ENCODE data around the gene TDRD10.
"Not testable (repeated sequence)": the region's sequence is repeated elsewhere in the genome, so short reads cannot be mapped to it uniquely, and the experiment has no call there.

The TDRD10 gene

DNA sequence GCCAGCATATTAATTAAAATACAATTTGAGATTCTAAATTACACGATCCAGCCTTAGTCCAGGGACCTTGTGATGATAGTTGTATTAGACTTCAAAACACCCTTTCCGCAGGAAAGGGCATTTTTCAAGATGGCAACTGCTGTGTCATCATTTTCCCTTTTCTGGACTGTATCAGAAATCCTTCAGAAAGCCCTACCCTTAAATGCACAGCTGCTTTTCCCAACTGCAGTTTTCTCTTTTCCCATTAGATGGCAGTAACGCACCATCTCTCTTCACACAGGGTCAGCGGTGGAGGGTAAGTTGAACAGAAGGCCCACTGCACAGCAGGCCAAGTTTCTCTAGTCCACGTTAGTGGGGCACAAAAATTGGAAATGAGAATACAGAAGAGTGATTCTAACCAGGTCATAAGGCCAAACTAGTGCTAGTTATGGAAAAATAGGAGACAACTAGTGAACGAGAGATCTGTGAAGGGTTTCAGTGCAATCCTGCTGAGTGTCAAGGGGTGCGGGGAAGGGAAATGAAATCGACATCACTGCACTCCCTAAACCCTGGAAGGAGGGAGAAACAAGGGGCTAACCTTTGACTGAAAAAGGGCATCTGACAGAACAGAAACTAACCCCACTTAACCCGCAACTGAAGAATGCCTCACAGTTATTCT is 22.1 kb upstream of the TDRD10 start:
- DNase-seq = peak; percentile 82

DNA sequence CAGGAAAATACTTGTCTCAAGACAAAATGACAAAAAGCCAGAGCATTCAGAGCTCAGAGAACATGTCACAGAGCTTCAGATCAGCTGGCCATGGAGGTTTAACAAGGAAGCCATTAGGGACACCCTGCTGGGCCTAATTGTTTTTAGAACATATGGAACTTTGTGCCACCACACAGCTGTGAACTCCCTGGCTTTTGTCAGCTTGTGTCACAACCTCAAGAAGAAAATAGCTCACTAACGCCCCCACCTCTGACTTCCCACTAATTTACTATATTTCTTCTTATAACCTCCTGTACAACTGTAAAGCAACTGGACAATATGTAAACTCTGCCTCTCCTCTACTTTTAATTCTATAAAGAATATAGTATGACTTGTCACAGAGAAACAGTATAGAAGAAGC is 21.0 kb upstream of the TDRD10 start:
- DNase-seq = peak; percentile 6

DNA sequence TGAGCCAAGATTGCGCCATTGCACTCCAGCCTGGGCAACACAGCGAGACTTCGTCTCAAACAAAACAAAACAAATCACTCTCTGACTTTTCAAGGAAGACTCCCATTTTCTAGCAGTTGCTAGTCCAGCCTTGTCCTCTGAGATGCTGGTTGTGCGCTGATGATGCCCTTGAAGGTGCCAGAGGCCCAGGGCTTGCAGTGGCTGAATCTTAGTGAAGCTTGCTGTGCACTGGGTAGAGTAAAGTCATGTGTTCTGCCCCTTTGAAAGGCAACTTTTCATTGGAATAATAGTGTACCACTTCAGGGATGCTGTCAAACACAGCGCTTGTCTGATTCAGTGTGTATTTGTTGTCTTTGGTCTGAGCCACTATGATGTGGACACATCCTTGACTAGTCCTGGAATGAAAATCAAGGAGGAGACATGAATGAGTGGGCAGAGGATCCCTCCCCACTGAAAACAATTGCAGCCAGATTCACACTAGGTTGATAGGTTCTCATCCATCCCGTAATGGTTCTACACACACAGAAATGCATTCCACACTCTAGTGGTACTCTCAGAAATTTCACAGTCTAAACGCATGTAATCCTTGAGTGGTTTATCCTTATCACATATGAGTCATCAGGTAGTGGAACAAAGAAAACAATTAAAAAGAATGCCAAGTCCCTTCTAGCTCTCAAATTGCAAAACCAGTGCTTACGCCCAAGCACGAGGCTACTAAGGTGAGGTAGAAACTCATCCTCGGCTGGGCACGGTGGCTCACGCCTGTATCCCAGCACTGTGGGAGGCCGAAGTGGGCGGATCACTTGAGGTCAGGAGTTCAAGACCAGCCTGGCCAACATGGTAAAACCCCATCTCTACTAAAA is 17.8 kb upstream of the TDRD10 start:
- DNase-seq = no peak

DNA sequence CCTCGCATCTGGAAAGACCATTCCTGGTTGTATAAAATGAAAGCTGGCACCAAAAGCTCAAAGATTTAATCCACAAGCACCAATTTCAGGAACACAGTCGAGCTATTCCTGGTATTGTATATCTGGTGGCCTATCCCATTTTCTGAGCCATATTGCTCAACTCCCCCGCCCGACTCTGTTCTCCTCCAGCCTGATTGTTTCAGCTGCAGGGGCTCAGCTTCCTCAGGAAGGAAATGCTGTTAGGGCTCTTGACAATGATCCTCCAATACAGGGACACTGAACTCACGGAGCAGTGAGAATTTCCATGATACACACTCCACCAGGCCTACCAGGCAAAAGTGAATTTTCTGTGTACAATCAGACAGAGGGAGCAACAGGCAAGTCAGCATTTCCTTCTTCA is 16.9 kb upstream of the TDRD10 start:
- DNase-seq = no peak

DNA sequence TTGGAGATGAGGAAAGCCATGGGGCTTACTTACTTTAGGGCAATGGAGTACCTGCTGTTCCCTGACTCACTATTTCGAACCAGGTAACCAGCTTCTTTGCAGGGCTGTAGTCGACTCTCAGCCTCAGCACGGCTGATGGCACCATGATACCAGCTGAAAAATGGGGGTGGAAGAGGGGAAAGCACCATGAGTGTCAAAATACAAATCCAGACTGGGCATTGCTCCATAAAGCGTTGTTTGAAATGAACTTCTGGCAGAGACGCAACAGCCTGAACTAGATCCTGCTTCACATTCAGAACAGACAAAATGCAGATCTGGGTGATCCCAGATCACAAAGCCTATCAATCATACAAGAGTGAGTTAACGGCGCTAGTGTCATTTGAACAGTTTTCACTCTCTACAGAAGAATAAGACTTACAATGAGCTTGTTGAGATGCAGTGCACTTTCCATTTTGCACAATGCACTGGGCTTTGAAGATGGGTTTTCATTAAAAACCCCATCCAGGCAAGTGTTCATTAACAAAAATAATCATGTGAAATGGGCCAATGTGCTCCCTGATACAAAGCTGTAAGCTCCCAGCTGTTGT is 16.0 kb upstream of the TDRD10 start:
- DNase-seq = no peak

DNA sequence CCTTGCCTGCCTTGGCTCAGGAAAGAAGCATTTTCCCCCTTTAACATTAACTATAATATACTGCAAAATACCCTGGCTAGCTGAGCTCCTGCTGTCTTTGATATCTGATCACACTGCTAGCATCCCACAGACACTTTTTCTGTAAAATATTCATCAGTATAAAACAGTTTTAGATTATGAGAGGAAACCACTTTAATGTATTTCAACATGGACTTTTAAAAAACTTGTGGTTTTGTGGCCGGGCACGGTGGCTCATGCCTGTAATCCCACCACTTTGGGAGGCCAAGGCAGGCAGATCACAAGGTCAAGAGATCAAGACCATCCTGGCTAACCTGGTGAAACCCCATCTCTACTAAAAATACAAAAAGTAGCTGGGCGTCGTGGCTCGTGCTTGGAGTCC is 15.3 kb upstream of the TDRD10 start:
- not testable (repeated sequence) for DNase-seq

DNA sequence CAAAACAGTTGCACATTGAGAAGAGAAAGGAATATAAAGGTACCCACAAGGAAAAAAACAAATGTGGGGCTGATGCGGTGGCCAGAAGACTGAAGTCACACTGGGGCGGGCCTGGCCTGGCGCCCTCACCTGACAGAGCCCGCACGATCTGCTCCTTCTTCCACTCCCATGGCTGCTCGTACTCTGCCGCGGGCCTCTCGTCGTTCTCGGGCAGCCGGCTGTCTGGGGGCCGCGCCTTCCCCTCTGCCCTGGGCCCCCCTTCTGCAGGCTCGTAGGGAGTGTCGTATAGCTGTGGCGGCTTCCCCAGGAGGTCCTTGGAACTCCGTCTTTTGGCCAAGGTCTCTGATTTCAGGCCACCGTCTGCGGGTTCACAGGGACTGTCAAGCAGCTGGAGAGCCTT is 13.1 kb upstream of the TDRD10 start:
- no peak for DNase-seq

DNA sequence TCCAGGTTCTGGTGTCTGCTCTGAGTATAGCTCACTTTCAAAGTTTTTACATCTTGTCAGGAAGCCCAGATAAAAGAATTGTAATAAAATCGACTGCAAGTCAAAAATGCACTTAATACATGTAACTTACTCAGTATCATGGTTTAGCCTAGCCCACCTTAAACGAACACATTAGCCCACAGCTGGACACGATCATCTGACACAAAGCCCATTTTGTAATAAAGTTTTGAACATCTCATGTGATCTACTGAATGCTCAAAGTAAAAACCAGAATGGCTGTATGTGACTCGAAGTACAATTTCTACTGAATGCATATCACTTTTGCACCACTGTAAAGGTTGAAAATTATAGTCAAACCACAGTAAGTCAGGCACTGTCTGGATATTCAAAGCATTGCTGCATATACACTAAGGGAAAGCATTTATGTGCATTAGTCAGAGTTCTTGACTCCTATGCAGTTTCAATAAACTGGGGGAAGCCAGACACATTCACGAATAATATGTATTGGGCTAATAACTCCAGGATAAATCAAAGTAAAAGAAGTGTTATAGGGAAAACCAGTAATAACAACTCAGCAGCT is 12.2 kb upstream of the TDRD10 start:
- no peak for DNase-seq

DNA sequence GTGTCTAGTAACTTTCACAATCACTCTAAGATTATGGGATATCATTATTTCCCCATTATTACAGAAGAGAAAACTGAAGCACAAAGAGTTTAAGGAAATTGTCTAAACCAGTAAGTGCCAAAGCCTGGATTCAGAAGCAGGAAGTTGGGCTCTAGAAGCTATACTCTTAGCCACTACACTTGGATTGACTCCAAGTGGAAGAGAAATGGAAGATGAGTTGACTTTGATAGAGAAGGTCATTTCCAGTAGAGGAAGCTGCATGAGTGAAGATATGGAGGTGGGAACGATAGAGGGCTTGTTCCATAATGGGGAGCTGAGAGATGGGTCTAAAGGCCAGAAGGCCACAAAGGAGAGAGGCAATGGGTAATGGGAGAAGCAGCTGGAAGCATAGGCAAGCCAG is 11.7 kb upstream of the TDRD10 start:
- DNase-seq = no peak

DNA sequence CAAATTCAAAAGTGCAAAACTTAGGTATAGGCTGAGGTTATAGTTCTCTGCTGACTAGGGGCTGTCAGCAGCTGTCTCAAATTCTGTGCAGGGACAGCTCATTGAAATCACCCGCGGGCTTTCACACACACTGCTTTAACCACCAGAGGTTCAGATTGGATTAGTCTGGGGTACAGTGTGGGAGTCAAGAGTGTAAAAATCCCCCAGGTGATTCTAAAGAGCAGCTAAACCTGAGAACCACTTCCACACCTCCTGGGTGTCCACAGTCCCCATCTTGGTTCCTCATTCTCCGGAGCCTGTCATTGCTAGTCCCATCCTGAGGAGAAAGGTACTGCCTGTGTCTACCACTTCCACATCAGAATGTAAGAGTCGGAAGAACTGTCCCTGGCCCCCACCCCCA is 9.9 kb upstream of the TDRD10 start:
- DNase-seq = no peak

DNA sequence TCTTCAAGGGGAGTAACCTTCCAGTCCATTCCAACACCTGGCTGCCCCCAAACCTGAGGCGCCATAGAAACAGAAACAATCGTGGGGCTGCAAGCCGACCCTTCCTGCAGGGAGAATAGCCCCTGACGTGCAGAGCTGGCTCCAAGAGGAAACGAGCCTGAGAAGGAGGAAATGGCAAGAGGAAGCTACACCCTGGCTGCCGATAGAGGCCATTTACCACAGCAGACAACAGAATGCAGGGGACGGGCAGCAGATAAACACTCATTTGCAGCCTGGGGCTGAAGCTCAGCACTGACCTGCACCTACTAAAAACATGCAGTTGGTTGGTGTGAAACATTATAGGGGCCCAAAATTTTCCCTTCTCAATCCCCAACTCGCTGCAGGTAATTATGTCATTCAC is 8.7 kb upstream of the TDRD10 start:
- no peak for DNase-seq

DNA sequence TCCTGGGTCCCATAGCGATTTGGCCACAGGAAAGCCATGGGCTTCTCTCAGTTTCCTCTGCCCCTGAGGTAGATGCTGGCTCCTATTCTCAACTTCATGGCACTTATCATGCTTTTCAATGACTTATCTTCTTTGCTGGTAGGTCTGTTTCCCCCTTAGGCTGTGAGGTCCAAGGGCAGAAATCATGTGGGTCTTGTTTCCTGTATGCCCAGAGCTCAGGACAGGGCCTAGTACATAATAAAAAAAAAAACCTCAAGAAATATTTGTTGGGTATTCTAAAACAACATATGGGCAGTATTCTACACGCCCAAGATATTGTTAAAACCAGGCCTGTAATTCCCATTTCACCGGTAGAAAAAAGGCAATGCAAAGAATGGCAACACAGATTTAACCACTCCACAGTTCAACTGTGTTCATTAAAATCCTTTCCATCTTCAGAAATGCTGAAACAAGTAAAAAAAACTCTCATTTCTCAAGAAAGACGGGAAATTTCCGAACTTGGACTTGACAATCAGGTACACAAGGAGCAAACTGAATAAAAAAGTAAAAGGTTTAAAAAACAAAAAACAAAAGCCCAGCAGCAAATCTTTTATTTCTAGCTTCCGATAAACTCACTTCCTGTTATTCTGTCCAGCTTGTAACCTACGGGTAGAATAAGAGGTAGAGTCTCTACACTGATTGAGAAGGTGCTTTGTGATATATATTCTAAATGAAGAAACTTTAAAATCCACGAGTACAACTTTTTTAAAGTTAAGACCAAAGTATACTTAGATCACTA is 6.3 kb upstream of the TDRD10 start:
- DNase-seq = no peak

DNA sequence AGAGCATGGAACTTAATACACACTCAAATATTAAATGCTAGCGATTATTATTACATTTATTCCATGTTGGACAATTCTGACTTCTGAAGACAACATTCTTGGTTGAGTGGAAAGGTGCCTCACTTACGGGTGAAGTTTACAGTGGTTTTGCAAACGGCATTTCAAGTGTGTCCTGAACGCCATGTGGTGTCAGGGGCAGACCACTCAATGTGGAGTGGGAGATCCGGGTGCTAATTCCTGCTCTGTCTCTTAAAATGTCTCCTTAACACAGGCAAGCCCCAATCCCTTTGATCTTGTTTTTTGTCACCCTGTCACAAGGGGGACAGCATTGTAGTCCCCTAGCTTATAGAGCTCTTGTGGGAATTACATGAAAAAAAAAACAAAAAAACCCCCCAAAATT is 5.6 kb upstream of the TDRD10 start:
- DNase-seq = no peak

DNA sequence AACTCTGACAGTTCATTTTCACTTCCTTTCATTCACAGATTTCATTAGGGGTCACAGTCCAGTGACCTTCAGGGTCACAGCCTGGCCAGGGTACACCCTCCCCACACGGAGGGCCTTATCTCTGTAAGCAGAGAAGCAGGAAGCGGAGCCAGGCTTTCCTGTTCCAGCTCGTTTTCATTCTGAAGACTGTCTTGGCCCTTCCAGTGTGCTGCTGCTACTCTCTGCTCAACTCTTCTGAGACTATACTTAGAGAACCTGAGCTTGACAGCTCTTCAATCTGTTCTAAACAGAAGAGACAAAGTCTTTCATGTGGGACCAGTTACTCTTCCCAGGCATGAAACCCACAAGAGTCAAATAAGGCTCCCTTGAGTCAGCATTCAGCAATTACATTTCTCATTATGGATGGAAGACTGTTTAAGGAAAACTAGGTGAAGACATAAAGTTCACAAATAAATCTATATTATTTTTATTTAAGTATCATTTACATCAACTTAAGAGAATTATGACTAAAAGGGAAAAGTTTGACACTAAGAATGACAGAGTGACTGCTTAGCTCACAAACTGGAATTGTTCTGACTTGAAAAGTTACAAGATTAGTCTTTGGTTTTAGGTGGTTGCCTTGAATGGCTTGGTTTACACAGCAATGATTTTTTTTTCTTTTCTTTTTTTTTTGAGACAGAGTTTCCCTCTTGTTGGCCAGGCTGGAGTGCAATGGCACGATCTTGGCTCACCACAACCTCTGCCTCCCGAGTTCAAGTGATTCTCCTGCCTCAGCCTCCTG is 4.8 kb upstream of the TDRD10 start:
- no peak for DNase-seq

DNA sequence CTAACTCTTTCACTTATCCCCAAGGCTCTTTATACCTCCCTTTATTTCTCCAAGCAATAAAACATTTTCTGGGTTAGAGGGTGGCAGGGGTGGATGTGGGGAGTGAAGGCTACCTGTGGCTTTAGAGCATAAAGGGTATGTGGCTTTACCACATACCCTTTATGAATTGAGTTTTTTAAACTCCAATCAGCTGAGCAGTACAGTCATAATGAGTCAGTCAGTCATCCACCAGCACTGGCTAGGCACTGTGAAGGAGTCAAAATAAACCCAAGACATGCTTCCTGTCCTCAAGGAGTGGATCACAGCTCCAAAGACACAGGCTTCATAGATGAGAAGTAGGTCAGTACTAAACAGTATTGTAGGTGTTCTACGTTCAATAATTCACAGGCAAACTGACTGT is 2.6 kb upstream of the TDRD10 start:
- DNase-seq = no peak

DNA sequence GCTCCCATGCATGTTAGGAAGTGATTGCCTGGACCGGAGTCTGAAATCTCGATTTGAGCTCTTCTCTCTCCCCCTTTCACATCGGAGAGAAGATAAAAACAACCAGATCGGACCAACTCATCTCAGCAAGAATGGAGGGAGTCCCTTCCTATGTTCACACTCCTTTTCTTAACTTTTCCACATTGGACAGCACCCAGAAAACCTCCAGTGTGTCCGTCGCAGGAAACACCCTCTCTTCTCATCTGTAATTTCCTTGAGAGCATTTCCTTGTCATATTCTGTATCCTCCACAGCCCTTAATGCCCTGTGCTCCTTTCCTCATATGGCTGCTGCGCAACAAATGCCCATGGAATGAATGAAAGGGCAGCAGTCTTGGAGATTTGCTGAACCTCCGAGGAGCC is 1.5 kb upstream of the TDRD10 start:
- no peak for DNase-seq

DNA sequence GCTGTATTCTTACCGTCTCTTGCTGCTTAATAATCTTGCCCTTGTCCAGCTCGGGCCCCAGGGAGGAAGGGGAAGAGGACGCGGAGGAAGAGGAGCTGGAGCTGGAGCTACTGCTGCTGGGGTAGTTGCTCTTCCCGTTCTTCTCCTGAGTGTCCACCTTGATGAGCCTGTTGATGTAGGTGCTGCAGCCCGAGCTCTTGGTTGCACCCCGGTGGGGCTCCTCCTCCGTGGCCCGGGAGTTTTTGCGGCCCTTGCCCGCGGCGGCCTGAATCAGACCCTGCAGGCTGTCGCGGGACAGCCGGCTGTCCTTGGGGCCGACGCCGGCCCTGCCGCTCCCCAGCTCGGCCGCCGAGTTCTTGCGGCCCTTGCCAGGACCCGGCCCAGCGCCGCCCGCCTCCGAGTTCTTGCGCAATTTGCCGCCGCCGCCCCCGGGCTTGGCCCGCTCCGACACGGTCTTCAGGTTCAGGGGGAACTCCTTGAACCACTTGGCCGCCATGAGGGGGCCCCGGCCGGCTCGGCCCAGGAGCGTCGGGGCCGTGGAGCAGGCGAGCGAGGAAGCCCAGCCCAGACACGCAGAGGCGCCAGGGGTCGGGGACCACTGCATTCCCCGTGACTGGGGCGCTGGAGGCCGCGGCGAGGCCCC is 475 bp upstream of the TDRD10 start:
- DNase-seq = no peak

DNA sequence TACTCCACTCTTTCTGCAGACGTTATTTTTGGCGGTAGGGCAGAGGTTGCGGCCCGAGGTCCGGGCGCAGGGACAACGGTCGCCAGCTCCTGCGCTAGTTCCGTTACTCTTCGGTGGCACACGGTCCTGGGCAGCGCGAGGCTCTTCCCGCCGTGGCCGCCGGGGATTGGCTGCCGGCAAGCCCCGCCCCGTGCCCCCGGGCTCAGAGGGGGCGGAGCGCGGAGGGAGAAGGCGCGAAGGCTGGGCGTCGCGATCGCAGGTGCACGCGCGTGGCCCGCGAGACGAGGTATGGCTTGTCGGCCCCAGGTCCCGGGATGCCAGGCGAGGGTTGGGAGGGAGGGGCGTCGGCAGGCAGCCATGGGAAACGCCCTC is 711 bp downstream of the TDRD10 start:
- DNase-seq = no peak

DNA sequence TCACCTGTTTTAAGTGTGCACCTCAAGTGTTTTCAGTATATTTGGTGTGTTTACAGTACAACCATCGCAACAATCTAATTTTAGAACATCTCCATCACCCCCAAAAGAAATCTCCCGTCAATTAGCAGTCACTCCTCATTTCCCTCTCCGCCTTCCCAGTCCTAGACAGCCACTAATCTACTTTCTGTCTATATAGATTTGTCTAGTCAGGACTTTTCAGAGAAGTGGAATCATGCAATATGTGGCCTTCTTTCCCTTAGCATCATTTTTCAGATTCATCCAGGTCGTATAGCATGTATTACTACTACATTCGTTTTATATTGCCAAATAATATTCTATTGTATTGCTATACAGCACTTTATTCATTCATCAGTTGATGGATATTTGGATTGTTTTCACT is 1.9 kb downstream of the TDRD10 start:
- DNase-seq = no peak

DNA sequence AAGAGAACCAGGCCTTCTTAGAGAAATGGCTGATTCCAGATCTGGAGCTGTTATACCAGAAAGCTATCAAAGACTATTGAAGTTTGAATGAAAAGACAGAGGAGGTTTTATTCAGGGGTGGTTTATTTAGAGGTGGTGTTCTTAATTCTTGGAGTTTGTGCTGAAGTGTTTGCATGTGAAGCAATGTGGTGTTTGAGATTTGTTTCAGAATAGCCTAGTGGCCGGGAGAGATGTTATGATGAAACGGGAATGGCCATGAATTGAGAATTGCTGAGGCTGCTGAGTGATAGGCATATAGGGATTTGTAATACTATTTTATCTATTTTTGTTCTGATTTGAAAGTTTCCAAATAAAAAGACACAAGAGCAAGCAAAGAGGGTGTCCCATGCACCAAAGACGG is 10.7 kb downstream of the TDRD10 start:
- DNase-seq = no peak

DNA sequence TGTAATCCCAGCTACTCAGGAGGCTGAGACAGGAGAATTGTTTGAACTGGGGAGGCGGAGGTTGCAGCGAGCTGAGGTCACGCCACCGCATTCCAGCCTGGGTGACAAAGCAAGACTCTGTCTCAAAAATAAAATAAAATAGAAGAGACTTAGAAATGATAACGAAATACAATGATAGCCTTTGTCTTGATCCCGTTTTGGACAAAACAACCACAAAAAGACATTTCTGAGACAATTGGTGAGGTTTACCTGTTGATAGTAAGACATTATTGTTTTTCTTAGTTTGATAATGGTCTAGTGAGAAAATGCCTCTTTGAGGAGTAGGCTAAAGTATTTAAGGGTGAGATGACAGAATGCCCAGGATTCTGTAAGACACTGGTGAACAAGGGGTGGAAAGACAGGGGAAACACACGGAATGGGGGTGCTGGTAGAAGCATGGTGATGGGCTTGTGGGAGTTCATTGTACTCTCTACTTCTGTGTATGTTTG is 12.1 kb downstream of the TDRD10 start:
- no peak for DNase-seq

DNA sequence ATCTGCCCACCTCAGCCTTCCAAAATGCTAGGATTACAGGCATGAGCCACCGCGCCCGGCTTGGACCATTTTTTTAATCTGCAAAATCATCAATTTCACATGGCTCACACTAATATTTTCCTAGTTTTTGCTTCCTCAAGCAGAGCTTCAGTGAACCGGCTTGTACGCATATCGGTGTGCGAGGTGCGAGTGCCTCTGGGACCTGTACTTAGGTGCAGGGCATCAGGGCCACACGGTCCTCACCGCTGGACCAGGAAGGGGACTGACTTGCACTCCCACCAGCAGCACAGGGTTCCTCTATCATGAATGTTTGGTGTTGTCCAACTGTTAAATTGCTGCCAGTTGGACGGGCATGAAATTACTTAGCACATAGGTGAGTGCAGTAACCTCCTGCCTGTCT is 15.6 kb downstream of the TDRD10 start:
- no peak for DNase-seq
